Endothelial cell of hepatic sinusoid (primary cell): ENCODE measurements around the gene VAT1L.

Source experiments
- in situ Hi-C: cut with HindIII; loops from 2 replicates; pipeline ENCODE4 v1.10.0; 2017; ENCODE audit warnings: low sequenced_read_pairs

The VAT1L gene

GRCh38 chr16:77827032-77827431 is 38.7 kb downstream of the VAT1L start:
- in situ Hi-C loops, result no loop called here

DNA sequence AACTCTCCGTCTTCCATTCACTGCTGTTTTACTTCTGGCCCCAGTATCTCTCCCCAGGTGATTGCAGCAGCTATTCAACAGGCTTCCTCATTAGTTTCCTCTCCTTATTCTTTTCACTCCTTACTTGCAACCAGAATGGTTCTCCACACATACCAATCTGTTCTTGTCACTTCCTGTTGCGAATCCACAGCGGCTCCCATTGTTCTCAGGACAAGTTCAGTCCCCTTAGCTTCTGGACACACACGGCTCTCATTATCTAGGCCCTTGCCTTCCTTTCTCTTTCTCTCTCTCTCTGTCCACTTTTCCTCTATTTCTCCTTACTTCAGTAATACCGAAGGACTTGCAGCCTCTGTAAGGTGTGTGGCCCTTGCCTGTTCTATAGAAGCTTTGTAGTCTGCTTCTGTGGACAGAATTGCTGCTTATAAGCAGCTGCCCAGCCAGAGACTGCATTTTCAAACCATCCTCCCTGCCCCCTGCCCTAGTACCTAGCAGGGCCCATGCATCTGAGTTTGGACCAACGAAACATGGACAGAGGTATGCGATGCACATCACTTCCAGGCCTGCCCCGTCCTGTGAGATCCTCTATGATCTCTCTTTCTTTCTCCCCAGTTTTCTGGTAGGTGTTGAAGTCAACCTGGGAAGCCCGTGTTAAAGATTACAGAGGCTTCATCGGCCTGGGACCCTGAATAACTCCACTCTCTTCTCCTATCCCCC is 45.7 kb downstream of the VAT1L start:
- in situ Hi-C loops, result loop anchor here (5.0 kb wide), 2 partner anchors 38 to 73 kb away; no protein-coding TSS in a partner anchor

- in situ Hi-C loops, result loop anchor here (5.0 kb wide), 2 partner anchors 37 to 72 kb away; no protein-coding TSS in a partner anchor
Measured at GRCh38 chr16:77834635-77835540, 46.5 kb downstream of the VAT1L start.

DNA sequence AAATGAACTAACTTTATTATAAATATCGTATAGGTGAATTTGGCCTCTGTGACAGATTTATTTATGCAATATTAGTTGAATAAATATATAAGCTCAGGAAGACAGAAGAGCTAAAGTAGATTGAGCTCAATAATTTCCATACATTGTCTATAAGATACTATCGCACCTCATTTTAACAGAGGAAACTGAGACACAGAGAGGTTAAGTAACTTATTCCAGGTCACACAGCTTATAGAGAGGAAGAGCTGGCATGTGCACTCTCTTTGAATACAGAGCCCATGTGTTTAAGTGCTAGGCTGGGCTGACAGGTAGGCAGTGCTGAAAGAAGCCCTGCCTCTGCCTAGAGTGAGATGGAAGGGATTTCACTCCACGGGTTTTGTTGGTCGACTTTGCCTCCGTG is 48.4 kb downstream of the VAT1L start:
- in situ Hi-C loops, result no loop called here

- in situ Hi-C loops, result no loop called here
Measured at GRCh38 chr16:77838597-77839255, 50.4 kb downstream of the VAT1L start.

GRCh38 chr16:77840093-77840492 is 51.7 kb downstream of the VAT1L start:
- in situ Hi-C loops, result no loop called here

GRCh38 chr16:77840673-77841501 is 52.5 kb downstream of the VAT1L start:
- in situ Hi-C loops, result no loop called here

- in situ Hi-C loops, result no loop called here
Measured at GRCh38 chr16:77841502-77841763, 53.1 kb downstream of the VAT1L start.

DNA sequence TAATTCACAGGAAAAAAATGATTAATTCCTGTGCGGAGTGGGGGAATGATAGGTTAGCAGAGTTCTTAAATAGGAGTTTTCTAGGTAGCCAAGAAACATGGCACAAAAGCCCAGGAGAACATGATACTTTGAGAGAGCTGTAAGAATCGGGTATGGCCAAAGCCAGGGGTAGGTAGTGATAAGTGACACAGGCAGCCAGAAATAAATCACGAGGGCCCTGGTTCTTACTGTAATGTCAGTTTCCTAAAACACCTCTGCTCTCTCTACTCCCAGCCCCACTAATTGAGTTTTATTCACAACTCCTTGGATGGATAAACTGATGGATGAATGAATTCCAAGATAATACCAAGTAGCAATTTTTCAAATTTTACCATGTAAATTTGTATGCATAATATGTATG is 54.1 kb downstream of the VAT1L start:
- in situ Hi-C loops, result no loop called here

GRCh38 chr16:77843405-77843804 is 55.0 kb downstream of the VAT1L start:
- in situ Hi-C loops, result no loop called here

DNA sequence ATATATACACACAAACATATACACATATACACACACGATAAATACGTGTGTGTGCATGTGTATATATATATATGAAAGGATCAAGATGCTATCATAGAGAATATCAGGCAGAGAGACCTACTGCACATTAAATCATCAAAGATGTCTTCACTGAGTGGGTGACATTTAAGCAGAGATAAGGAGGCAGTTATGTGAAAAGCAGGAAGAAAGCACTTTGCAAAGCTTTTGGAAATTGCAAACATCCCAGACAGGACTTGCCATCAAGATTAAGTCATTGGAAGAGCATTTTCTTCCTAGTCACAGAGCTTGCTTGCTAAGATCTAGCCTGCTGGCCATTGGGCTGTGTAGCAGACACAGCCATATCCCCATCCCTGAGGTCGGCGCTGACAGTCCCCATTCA is 56.4 kb downstream of the VAT1L start:
- in situ Hi-C loops, result no loop called here

DNA sequence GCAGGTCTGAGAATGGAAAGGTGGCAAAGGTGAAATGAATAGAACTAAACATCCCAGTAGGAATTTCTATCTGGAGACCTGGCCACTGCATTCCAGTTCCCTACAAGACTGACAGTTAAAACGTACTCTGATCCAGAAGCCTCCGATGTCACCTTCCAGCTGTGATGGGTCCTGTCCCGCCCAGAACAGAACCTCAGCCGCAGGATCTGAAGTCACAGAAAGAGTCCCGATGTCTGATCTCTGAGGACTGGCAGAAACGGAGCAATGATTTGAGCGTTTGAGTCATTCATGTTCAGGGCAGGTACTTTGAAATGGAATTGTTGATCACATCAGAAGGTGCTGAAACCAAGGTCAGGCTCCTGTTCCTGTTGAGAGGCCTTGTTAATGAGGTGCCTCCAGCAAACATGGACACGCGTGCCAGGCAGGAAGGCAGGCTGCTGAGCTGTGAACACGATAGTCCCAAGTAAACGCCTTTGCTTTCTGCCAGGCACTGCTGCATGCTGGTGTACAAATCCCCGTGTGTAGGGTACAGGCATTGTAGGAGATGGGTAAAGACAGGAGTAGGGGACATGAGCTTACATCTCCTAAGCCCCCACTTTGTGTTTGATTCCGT is 61.4 kb downstream of the VAT1L start:
- in situ Hi-C loops, result no loop called here

- in situ Hi-C loops, result no loop called here
Measured at GRCh38 chr16:77850636-77851333, 62.4 kb downstream of the VAT1L start.

- in situ Hi-C loops, result no loop called here
Measured at GRCh38 chr16:77853161-77853560, 64.8 kb downstream of the VAT1L start.

- in situ Hi-C loops, result no loop called here
Measured at GRCh38 chr16:77856438-77857160, 68.2 kb downstream of the VAT1L start.

- in situ Hi-C loops, result no loop called here
Measured at GRCh38 chr16:77858060-77858459, 69.7 kb downstream of the VAT1L start.

GRCh38 chr16:77859493-77860232 is 71.3 kb downstream of the VAT1L start:
- in situ Hi-C loops, result no loop called here

- in situ Hi-C loops, result no loop called here
Measured at GRCh38 chr16:77860953-77861352, 72.6 kb downstream of the VAT1L start.
